Measurements from ENCODE around the gene UGT1A5. TPM values are rescaled to one million over a fixed set of nuclear protein-coding genes. Genes with fewer than 3 reads are reported as not detected.
A peak's percentile ranks its signal among the peaks of the same experiment; 100 is the strongest.

UGT1A5 gene
- total and polyA plus RNA-seq, 2 of the 13 experiments (the other 11 are each of a cell fraction or from before 2014, with no cell fraction given), result not detected

- TF ChIP-seq ZBTB34 (CRISPR knock-in tag; IDR thresholded peaks at IDR 0.05), result peak; percentile 93
- TF ChIP-seq, protein P1, sequence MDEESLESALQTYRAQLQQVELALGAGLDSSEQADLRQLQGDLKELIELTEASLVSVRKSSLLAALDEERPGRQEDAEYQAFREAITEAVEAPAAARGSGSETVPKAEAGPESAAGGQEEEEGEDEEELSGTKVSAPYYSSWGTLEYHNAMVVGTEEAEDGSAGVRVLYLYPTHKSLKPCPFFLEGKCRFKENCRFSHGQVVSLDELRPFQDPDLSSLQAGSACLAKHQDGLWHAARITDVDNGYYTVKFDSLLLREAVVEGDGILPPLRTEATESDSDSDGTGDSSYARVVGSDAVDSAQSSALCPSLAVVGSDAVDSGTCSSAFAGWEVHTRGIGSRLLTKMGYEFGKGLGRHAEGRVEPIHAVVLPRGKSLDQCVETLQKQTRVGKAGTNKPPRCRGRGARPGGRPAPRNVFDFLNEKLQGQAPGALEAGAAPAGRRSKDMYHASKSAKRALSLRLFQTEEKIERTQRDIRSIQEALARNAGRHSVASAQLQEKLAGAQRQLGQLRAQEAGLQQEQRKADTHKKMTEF (CRISPR knock-in tag; IDR thresholded peaks at IDR 0.05), result peak; percentile 96
- TF ChIP-seq TGIF2 (CRISPR knock-in tag; IDR thresholded peaks at IDR 0.05), result peak; percentile 82
- peak; percentile 75; the same call in 1 of the 2 replicates for TF ChIP-seq MEIS2 (CRISPR knock-in tag; IDR thresholded peaks at IDR 0.05)
- TF ChIP-seq ZBTB21 (CRISPR knock-in tag; IDR thresholded peaks at IDR 0.05), result no peak
- TF ChIP-seq CREB1 (IDR thresholded peaks at IDR 0.05), result peak; percentile 67
- peak; percentile 87 for TF ChIP-seq CREB1 (CRISPR knock-in tag; IDR thresholded peaks at IDR 0.05)
- TF ChIP-seq, protein P2, sequence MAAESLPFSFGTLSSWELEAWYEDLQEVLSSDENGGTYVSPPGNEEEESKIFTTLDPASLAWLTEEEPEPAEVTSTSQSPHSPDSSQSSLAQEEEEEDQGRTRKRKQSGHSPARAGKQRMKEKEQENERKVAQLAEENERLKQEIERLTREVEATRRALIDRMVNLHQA (CRISPR knock-in tag; IDR thresholded peaks at IDR 0.05), result no peak
- TF ChIP-seq, protein P3, sequence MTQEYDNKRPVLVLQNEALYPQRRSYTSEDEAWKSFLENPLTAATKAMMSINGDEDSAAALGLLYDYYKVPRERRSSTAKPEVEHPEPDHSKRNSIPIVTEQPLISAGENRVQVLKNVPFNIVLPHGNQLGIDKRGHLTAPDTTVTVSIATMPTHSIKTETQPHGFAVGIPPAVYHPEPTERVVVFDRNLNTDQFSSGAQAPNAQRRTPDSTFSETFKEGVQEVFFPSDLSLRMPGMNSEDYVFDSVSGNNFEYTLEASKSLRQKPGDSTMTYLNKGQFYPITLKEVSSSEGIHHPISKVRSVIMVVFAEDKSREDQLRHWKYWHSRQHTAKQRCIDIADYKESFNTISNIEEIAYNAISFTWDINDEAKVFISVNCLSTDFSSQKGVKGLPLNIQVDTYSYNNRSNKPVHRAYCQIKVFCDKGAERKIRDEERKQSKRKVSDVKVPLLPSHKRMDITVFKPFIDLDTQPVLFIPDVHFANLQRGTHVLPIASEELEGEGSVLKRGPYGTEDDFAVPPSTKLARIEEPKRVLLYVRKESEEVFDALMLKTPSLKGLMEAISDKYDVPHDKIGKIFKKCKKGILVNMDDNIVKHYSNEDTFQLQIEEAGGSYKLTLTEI (CRISPR knock-in tag; conservative IDR thresholded peaks at IDR 0.05), result no peak; the same call in 1 of the 2 replicates
- peak; percentile 99 for TF ChIP-seq TBX3 (IDR thresholded peaks at IDR 0.05; ENCODE audit: borderline replicate concordance)
- 0 out of 2 replicates have a peak, but pooled peaks have one; percentile 33 for TF ChIP-seq CHCHD3 (CRISPR knock-in tag; IDR thresholded peaks at IDR 0.05)
- TF ChIP-seq, protein P4, sequence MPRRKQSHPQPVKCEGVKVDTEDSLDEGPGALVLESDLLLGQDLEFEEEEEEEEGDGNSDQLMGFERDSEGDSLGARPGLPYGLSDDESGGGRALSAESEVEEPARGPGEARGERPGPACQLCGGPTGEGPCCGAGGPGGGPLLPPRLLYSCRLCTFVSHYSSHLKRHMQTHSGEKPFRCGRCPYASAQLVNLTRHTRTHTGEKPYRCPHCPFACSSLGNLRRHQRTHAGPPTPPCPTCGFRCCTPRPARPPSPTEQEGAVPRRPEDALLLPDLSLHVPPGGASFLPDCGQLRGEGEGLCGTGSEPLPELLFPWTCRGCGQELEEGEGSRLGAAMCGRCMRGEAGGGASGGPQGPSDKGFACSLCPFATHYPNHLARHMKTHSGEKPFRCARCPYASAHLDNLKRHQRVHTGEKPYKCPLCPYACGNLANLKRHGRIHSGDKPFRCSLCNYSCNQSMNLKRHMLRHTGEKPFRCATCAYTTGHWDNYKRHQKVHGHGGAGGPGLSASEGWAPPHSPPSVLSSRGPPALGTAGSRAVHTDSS (CRISPR knock-in tag; conservative IDR thresholded peaks at IDR 0.05), result no peak
- peak; percentile 97 for TF ChIP-seq FOXA3 (CRISPR knock-in tag; IDR thresholded peaks at IDR 0.05)
- TF ChIP-seq CC2D1A (CRISPR knock-in tag; IDR thresholded peaks at IDR 0.05), result 0 out of 2 replicates have a peak, but pooled peaks have one; percentile 91
- TF ChIP-seq GLI4 (CRISPR knock-in tag; IDR thresholded peaks at IDR 0.05; ENCODE audit: borderline replicate concordance), result no peak
- peak; percentile 57; the same call in 1 of the 2 replicates for TF ChIP-seq CHD4 (IDR thresholded peaks at IDR 0.05; ENCODE audit: borderline replicate concordance, low read length)
- TF ChIP-seq ZFP1 (CRISPR knock-in tag; IDR thresholded peaks at IDR 0.05), result peak; percentile 48; the same call in 1 of the 2 replicates
- no peak for TF ChIP-seq ZNF605 (CRISPR knock-in tag; IDR thresholded peaks at IDR 0.05)
- TF ChIP-seq SIX4 (CRISPR knock-in tag; IDR thresholded peaks at IDR 0.05), result peak; percentile 91
- TF ChIP-seq ZNF839 (CRISPR knock-in tag; IDR thresholded peaks at IDR 0.05; ENCODE audit: borderline replicate concordance), result no peak
- no peak for TF ChIP-seq NRL (CRISPR knock-in tag; IDR thresholded peaks at IDR 0.05; ENCODE audit: borderline replicate concordance)
- no peak for TF ChIP-seq ZNF44 (CRISPR knock-in tag; IDR thresholded peaks at IDR 0.05)
- TF ChIP-seq MIXL1 (CRISPR knock-in tag; IDR thresholded peaks at IDR 0.05), result peak; percentile 96
- TF ChIP-seq ZFP90 (CRISPR knock-in tag; IDR thresholded peaks at IDR 0.05; ENCODE audit: borderline replicate concordance), result peak; percentile 80; the same call in 1 of the 2 replicates
Measured at GRCh38 chr2:233756429-233757081, 43.8 kb downstream of the UGT1A5 start (continued).

All from HepG2 (cell line).